ENCODE data around the gene SF1.

Gene SF1

GRCh38 chr11:64745189-64745520, 33.2 kb downstream of the SF1 start:
- no peak for DNase-seq (ENCODE audit: low read depth)

GRCh38 chr11:64744544-64745188, 33.7 kb downstream of the SF1 start:
- DNase-seq (ENCODE audit: low read depth), result no peak

- DNase-seq (ENCODE audit: low read depth), result peak; percentile 77
Observed at GRCh38 chr11:64743591-64744543, 34.5 kb downstream of the SF1 start, which contains the start of gene RASGRP2. RASGRP2 (minus strand) TSS chr11:64744142; CDS start chr11:64742866, 1,276 bp downstream.

GRCh38 chr11:64742889-64743590, 35.3 kb downstream of the SF1 start:
- DNase-seq (ENCODE audit: low read depth), result peak; percentile 78

- no peak for DNase-seq (ENCODE audit: low read depth)
Observed at GRCh38 chr11:64742087-64742888, 36.1 kb downstream of the SF1 start.

- DNase-seq (ENCODE audit: low read depth), result no peak
Observed at GRCh38 chr11:64741375-64742086, 36.8 kb downstream of the SF1 start.

GRCh38 chr11:64739871-64740270, 38.5 kb downstream of the SF1 start:
- no peak for DNase-seq (ENCODE audit: low read depth)

GRCh38 chr11:64736654-64737053, 41.7 kb downstream of the SF1 start:
- DNase-seq (ENCODE audit: low read depth), result no peak

- no peak for DNase-seq (ENCODE audit: low read depth)
Observed at GRCh38 chr11:64735725-64736259, 42.5 kb downstream of the SF1 start.

GRCh38 chr11:64734811-64735724, 43.3 kb downstream of the SF1 start:
- no peak for DNase-seq (ENCODE audit: low read depth)

- DNase-seq (ENCODE audit: low read depth), result no peak
Observed at GRCh38 chr11:64731601-64732000, 46.7 kb downstream of the SF1 start.

GRCh38 chr11:64729851-64730382, 48.4 kb downstream of the SF1 start:
- DNase-seq (ENCODE audit: low read depth), result peak; percentile 27

GRCh38 chr11:64728757-64729365, 49.5 kb downstream of the SF1 start:
- DNase-seq (ENCODE audit: low read depth), result no peak

GRCh38 chr11:64726867-64727530, 51.3 kb downstream of the SF1 start:
- no peak for DNase-seq (ENCODE audit: low read depth)

- DNase-seq (ENCODE audit: low read depth), result no peak
Observed at GRCh38 chr11:64726211-64726641, 52.1 kb downstream of the SF1 start.

GRCh38 chr11:64724863-64725532, 53.3 kb downstream of the SF1 start:
- no peak for DNase-seq (ENCODE audit: low read depth)

- DNase-seq (ENCODE audit: low read depth), result no peak
Observed at GRCh38 chr11:64723907-64724862, 54.2 kb downstream of the SF1 start.

Measured in activated T-cell treated with anti-CD3 and anti-CD28 coated beads for 48 hours (primary cell).